ENCODE results near the gene LRPAP1. TPM values are rescaled to one million over a fixed set of nuclear protein-coding genes. Genes with fewer than 3 reads are reported as not detected.

LRPAP1 gene
- polyA plus RNA-seq, 1 donor = 219 TPM

DNA sequence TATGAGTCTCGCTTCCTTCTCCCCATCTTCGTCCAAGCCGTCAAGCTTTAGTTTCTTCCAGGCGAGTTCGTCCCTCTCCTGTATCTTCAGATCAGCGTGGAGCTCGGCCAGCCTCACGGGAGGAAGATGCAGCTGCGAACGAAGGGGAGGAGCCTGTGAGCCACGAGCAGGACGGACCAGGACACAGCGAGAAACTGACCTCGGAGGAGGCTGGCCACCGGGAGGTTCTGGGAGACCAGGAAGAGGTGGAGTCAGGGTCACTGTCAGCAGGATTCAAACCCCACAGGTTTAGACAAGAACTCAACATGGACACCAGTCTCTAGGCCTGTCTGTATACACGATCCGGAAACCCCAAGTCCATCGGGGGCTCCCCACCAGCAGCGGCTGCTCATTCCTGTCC is 7.3 kb downstream of the LRPAP1 start:
- H3K36me3 ChIP-seq (ENCODE audit: control insufficient read depth, insufficient read depth, low read length) = peaks cover 91% of the 10 kb centered on the region
- H3K4me3 ChIP-seq (ENCODE audit: low read length) = no peak overlapping the region
- no peak for DNase-seq

DNA sequence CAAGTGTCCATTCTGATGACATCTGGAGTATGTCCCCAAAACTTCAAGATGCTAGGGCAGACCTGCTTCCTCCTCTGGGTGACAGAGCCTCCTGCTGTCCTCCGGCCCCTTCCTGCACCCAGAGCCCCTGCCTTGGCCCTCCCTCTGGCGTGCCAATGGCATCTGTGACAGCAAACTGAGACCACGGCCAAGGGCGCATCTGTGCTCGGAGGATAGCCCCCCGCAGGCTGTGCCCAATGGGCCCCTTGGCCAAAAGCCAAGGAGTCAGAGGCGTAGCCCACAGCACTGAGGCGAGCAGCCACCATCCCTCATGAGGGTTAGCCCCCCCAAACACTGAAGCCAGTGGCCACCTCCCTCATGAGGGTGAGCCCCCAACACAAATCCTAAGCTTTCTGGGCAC is 7.9 kb downstream of the LRPAP1 start:
- H3K9me3 ChIP-seq (ENCODE audit: control insufficient read depth, low read depth, low read length) = no peaks in the 10 kb centered on the region
- no CpG with 5 or more reads among the region's 8 CpGs for WGBS (ENCODE audit: insufficient coverage, low lambda C conversion rate)
- no peak overlapping the region for H3K27ac ChIP-seq (ENCODE audit: low read length)
- no peak for DNase-seq
- peaks cover 3% of the 10 kb centered on the region for H3K4me1 ChIP-seq (ENCODE audit: control insufficient read depth, insufficient read depth, low read length)
- H3K4me3 ChIP-seq (ENCODE audit: low read length) = no peak overlapping the region
- no peaks in the 10 kb centered on the region for H3K27me3 ChIP-seq (ENCODE audit: control insufficient read depth, insufficient read depth, low read length)
- H3K36me3 ChIP-seq (ENCODE audit: control insufficient read depth, insufficient read depth, low read length) = peaks cover 92% of the 10 kb centered on the region

More for the DNA sequence above, 7.3 kb downstream of the LRPAP1 start:
- no peak overlapping the region for H3K27ac ChIP-seq (ENCODE audit: low read length)
- H3K27me3 ChIP-seq (ENCODE audit: control insufficient read depth, insufficient read depth, low read length) = no peaks in the 10 kb centered on the region
- WGBS (ENCODE audit: insufficient coverage, low lambda C conversion rate) = no CpG with 5 or more reads among the region's 19 CpGs
- peaks cover 3% of the 10 kb centered on the region for H3K4me1 ChIP-seq (ENCODE audit: control insufficient read depth, insufficient read depth, low read length)
- H3K9me3 ChIP-seq (ENCODE audit: control insufficient read depth, low read depth, low read length) = no peaks in the 10 kb centered on the region

- H3K36me3 ChIP-seq (ENCODE audit: control insufficient read depth, insufficient read depth, low read length) = peaks cover 93% of the 10 kb centered on the region
Measured at GRCh38 chr4:3523628-3524221, 8.5 kb downstream of the LRPAP1 start.

DNA sequence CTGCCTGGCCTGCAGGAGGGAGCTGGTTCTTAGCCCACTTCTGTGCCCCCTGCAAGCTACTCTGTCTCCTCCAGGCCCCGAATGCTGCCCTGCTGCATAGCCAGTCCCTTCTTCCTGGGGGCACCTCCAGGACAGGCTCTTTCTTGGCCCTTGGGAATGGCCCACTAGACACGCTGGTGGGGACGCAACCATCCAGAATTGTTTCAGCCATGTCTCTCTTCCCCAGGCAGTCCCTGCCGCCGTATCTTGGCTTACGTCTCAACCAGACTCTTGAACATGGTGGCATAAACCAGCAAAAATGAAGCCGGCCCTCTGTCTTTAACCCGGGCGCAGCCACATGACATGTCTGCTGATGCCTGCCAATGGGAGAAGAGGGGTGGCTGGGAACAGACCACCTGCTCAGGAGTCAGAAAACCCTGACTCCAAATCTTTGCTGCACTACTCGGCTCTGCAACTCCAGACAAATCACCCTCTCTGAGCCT is 9.0 kb downstream of the LRPAP1 start:
- peaks cover 92% of the 10 kb centered on the region for H3K36me3 ChIP-seq (ENCODE audit: control insufficient read depth, insufficient read depth, low read length)
- no peaks in the 10 kb centered on the region for H3K9me3 ChIP-seq (ENCODE audit: control insufficient read depth, low read depth, low read length)
- H3K4me1 ChIP-seq (ENCODE audit: control insufficient read depth, insufficient read depth, low read length) = peaks cover 3% of the 10 kb centered on the region
- no peak overlapping the region for H3K27ac ChIP-seq (ENCODE audit: low read length)
- no peak for DNase-seq
- no peaks in the 10 kb centered on the region for H3K27me3 ChIP-seq (ENCODE audit: control insufficient read depth, insufficient read depth, low read length)
- H3K4me3 ChIP-seq (ENCODE audit: low read length) = no peak overlapping the region
- WGBS (ENCODE audit: insufficient coverage, low lambda C conversion rate) = no CpG with 5 or more reads among the region's 10 CpGs

More at GRCh38 chr4:3523628-3524221, 8.5 kb downstream of the LRPAP1 start:
- Histone ChIP-seq H3K4me3 (ENCODE audit: low read length) (no peak overlapping the region), H3K4me1 (ENCODE audit: control insufficient read depth, insufficient read depth, low read length) (peaks cover 3% of the 10 kb centered on the region), H3K27me3 (ENCODE audit: control insufficient read depth, insufficient read depth, low read length) (no peaks in the 10 kb centered on the region), H3K27ac (ENCODE audit: low read length) (no peak overlapping the region), H3K9me3 (ENCODE audit: control insufficient read depth, low read depth, low read length) (no peaks in the 10 kb centered on the region)
- DNase-seq = no peak
- no CpG with 5 or more reads among the region's 24 CpGs for WGBS (ENCODE audit: insufficient coverage, low lambda C conversion rate)

DNA sequence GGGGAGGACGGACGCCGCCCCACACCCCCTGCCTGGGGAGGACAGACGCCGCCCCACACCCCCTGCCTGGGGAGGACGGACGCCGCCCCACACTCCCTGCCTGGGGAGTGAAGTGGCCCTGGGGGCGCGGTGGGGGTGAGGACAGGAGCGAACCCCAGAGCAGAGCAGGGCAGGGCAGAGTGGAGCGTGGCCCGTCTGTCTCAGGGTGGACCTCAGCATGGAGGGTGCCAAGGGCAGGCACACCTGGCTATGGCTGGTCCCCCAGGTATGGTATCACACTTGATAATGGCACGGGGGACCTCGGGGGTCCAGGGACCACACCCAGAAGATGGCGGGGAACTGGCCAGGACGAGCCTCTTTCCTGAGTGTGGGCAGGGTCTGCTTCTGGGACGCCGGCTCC is 9.6 kb downstream of the LRPAP1 start:
- peaks cover 92% of the 10 kb centered on the region for H3K36me3 ChIP-seq (ENCODE audit: control insufficient read depth, insufficient read depth, low read length)
- H3K4me1 ChIP-seq (ENCODE audit: control insufficient read depth, insufficient read depth, low read length) = peaks cover 2% of the 10 kb centered on the region
- H3K27me3 ChIP-seq (ENCODE audit: control insufficient read depth, insufficient read depth, low read length) = no peaks in the 10 kb centered on the region
- no peak overlapping the region for H3K4me3 ChIP-seq (ENCODE audit: low read length)
- no peaks in the 10 kb centered on the region for H3K9me3 ChIP-seq (ENCODE audit: control insufficient read depth, low read depth, low read length)
- no CpG with 5 or more reads among the region's 19 CpGs for WGBS (ENCODE audit: insufficient coverage, low lambda C conversion rate)
- no peak for DNase-seq
- no peak overlapping the region for H3K27ac ChIP-seq (ENCODE audit: low read length)

DNA sequence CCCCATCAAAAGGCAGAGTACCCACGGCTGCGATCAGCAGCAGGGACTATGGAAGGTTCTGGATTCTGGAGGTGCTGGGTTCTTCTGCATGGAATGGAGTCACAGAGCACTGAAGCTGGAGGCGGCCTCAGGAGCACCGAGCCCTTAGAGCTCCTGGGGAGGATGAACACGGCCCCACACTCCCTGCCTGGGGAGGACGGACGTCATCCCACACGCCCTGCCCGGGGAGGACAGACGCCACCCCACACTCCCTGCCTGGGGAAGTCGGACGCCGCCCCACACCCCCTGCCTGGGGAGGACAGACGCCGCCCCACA is 9.9 kb downstream of the LRPAP1 start:
- H3K4me3 ChIP-seq (ENCODE audit: low read length) = no peak overlapping the region
- H3K27ac ChIP-seq (ENCODE audit: low read length) = no peak overlapping the region
- no peaks in the 10 kb centered on the region for H3K9me3 ChIP-seq (ENCODE audit: control insufficient read depth, low read depth, low read length)
- no CpG with 5 or more reads among the region's 15 CpGs for WGBS (ENCODE audit: insufficient coverage, low lambda C conversion rate)
- peaks cover 92% of the 10 kb centered on the region for H3K36me3 ChIP-seq (ENCODE audit: control insufficient read depth, insufficient read depth, low read length)
- no peaks in the 10 kb centered on the region for H3K27me3 ChIP-seq (ENCODE audit: control insufficient read depth, insufficient read depth, low read length)
- H3K4me1 ChIP-seq (ENCODE audit: control insufficient read depth, insufficient read depth, low read length) = no peaks in the 10 kb centered on the region
- no peak for DNase-seq

- WGBS (ENCODE audit: insufficient coverage, low lambda C conversion rate) = 100% methylated on average over 1 of the region's 16 CpGs
- no peak for DNase-seq
- Histone ChIP-seq H3K27me3 (ENCODE audit: control insufficient read depth, insufficient read depth, low read length) (no peaks in the 10 kb centered on the region), H3K36me3 (ENCODE audit: control insufficient read depth, insufficient read depth, low read length) (peaks cover 94% of the 10 kb centered on the region), H3K4me3 (ENCODE audit: low read length) (no peak overlapping the region), H3K4me1 (ENCODE audit: control insufficient read depth, insufficient read depth, low read length) (no peaks in the 10 kb centered on the region), H3K27ac (ENCODE audit: low read length) (no peak overlapping the region), H3K9me3 (ENCODE audit: control insufficient read depth, low read depth, low read length) (no peaks in the 10 kb centered on the region)
Measured at GRCh38 chr4:3521621-3522325, 10.4 kb downstream of the LRPAP1 start.

- peaks cover 95% of the 10 kb centered on the region for H3K36me3 ChIP-seq (ENCODE audit: control insufficient read depth, insufficient read depth, low read length)
- no peaks in the 10 kb centered on the region for H3K9me3 ChIP-seq (ENCODE audit: control insufficient read depth, low read depth, low read length)
- WGBS (ENCODE audit: insufficient coverage, low lambda C conversion rate) = no CpG with 5 or more reads among the region's 31 CpGs
- peaks cover 1% of the 10 kb centered on the region for H3K4me1 ChIP-seq (ENCODE audit: control insufficient read depth, insufficient read depth, low read length)
- no peak overlapping the region for H3K4me3 ChIP-seq (ENCODE audit: low read length)
- H3K27me3 ChIP-seq (ENCODE audit: control insufficient read depth, insufficient read depth, low read length) = no peaks in the 10 kb centered on the region
- DNase-seq = no peak
- H3K27ac ChIP-seq (ENCODE audit: low read length) = no peak overlapping the region
Measured at GRCh38 chr4:3520796-3521600, 11.2 kb downstream of the LRPAP1 start.

DNA sequence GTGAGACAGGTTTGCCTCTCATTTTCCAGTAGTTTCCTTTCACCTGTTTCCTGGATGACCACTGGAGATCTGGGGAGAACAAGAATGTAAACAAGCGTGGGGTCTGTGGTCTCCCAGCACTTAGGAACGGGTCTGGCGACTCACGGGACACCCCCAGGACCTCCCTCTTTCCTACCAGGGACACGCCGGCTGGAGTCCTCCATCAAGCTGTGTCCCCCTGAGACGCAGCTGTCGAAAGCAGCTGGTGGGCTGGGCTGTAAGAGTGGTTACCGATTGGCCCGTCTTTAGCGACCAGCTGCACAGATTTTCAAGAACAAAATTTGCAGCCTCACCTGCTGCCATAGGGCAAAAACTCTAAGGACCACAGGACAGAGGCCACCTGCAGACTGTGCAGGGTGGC is 11.9 kb downstream of the LRPAP1 start:
- Histone ChIP-seq H3K4me1 (ENCODE audit: control insufficient read depth, insufficient read depth, low read length) (peaks cover 9% of the 10 kb centered on the region), H3K36me3 (ENCODE audit: control insufficient read depth, insufficient read depth, low read length) (peaks cover 96% of the 10 kb centered on the region)
- no CpG with 5 or more reads among the region's 11 CpGs for WGBS (ENCODE audit: insufficient coverage, low lambda C conversion rate)

GRCh38 chr4:3519468-3520264 is 12.6 kb downstream of the LRPAP1 start:
- H3K27me3 ChIP-seq (ENCODE audit: control insufficient read depth, insufficient read depth, low read length) = no peaks in the 10 kb centered on the region
- H3K36me3 ChIP-seq (ENCODE audit: control insufficient read depth, insufficient read depth, low read length) = peaks cover 96% of the 10 kb centered on the region
- peaks cover under 1% of the 10 kb centered on the region for H3K9me3 ChIP-seq (ENCODE audit: control insufficient read depth, low read depth, low read length)
- DNase-seq = no peak
- no peak overlapping the region for H3K4me3 ChIP-seq (ENCODE audit: low read length)
- H3K27ac ChIP-seq (ENCODE audit: low read length) = no peak overlapping the region
- peaks cover 15% of the 10 kb centered on the region for H3K4me1 ChIP-seq (ENCODE audit: control insufficient read depth, insufficient read depth, low read length)
- WGBS (ENCODE audit: insufficient coverage, low lambda C conversion rate) = no CpG with 5 or more reads among the region's 23 CpGs

More for the DNA sequence above, 11.9 kb downstream of the LRPAP1 start:
- no peak for DNase-seq
- Histone ChIP-seq H3K27me3 (ENCODE audit: control insufficient read depth, insufficient read depth, low read length) (no peaks in the 10 kb centered on the region), H3K27ac (ENCODE audit: low read length) (no peak overlapping the region), H3K4me3 (ENCODE audit: low read length) (no peak overlapping the region), H3K9me3 (ENCODE audit: control insufficient read depth, low read depth, low read length) (no peaks in the 10 kb centered on the region)

All from large intestine (tissue), 3 donors.